HG02642 (cell line): ENCODE results near the gene REEP1.
A peak's percentile ranks its signal among the peaks of the same experiment; 100 is the strongest.

Source experiments
- ATAC-seq: cut with Tn5 transposase; IDR thresholded peaks from one replicate; pipeline ENCODE4 v1.9.1; 2021; ENCODE audit warnings: mild to moderate bottlenecking; ENCODE audit not compliant: unreplicated experiment, poor library complexity

Gene REEP1

DNA sequence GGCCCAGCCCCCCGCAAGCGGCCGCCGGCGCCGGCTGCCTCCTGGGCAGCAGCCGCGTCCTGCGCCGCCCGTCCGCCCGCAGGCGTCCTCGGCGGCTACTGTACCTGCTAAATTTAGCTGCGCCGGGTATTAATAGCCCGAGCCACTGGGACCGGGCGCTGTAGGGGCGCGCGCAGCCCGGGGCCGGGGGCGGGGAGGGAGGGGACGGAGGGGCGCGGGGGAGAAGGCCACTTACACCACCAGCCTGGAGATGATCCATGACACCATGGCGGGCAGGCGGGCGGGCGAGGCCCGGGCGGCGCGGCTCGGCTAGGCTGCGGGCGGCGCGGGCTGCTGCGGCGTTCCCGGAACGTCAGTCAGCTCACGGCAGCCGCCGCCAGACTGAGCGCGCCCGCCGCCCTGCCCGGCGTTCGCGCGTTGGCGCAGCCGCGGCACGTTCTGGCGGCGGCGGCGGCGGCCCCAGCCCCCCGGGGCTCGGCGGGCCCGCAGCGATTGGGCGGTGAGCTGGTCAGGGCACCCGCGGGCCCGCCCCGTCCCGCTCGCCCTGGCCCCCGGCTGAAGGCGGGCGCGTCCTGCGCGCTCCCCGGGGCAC is at the start of gene REEP1:
REEP1 (minus strand) TSS at position 383 of the 592 bp plus-strand sequence; CDS start at position 267, 116 bp downstream.
- ATAC-seq: peak; percentile 46

- no peak for ATAC-seq
Observed at GRCh38 chr2:86383844-86384243, 46.4 kb upstream of the REEP1 start.

- ATAC-seq: no peak
Observed at GRCh38 chr2:86382698-86383097, 45.3 kb upstream of the REEP1 start.

DNA sequence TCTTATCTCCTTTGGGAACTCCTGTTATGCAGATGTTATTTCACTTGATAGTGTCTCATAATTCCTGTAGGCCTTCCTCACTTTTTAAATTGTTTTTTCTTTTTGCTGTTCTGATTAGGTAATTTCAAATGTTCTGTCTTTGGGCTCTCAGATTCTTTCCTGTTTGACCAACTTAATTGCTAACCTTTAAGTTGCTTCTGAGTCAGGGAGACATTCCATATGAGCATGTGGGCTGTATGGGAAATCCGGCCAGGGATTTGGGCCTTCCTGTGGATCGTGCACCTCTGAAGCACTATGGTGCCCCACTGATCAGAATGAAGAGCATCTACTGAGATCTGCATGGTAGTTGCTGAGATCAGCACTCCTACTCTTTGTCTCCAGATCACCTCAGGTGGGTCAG is 44.7 kb upstream of the REEP1 start:
- ATAC-seq: no peak

- no peak for ATAC-seq
Observed at GRCh38 chr2:86378469-86378868, 41.0 kb upstream of the REEP1 start.

DNA sequence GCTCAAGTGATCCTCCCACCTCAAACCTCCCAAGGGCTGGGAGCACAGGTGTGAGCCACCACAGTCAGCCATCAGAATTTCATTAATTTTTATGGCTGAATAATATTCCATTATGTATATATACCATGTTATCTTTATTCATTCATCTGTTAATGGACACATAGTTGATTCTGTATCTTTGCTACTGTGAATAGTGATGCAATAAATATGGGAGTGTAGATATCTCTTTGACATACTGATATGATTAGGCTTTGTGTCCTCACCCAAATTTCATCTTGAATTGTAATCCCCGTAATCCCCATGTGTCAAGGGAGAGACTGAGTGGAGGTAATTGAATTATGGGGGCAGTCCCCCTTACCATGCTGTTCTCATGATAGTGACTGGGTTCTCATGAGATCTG is 38.2 kb upstream of the REEP1 start:
- no peak for ATAC-seq

GRCh38 chr2:86372641-86373502 is 35.4 kb upstream of the REEP1 start:
- no peak for ATAC-seq

DNA sequence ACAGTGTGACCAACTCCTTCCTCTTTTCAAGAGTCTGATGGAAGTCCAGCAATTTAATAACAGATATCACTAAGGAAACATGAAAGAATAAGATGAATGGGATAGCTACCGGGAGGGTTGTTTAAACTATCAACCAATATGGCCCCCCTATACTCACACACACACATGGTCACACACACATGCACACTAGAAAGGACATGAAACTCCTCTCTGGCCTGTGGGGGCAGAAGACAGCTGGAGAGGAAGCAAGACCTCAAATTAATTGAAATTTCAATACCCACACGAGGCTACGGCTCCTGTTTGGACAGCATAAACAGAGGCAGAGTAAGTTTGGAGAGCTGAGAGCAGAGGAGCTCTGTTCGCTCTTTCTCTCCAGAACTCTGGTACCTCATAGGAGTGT is 34.7 kb upstream of the REEP1 start:
- ATAC-seq: no peak

GRCh38 chr2:86371527-86371926 is 34.1 kb upstream of the REEP1 start:
- no peak for ATAC-seq

DNA sequence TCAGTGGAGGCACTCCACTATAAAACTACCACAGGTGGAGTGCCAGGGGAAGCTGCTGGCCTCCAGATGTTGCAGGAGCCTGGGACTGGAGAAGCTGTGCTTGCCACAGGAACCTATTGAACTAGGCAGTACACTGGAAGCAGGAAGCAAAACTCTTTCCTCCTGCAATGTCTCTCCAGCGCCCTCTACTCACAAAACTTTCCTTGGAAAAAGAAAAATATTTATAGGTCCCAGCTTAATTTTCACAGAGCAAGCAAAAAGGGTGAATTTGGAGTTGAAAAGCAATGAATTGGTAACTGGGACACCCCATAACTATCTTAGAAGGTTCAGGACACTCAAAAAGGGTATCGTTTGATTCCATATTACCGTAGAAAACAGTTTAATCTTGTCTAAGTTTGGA is 33.2 kb upstream of the REEP1 start:
- no peak for ATAC-seq

- ATAC-seq: no peak
Observed at GRCh38 chr2:86368161-86368824, 30.9 kb upstream of the REEP1 start.

DNA sequence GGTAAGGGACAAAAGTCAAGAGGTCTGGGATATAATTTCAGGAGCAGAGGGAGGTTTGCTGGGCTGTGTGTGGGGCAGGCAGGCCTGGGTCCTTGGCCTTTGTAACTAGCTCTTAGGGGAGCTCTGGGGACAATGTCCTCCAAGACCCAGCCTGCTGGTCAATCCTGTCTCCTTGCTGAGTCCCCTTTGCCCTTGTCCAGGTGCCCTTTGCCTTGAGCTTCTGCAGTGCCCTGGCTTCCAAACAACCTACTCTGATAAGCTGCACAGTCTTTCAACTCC is 30.0 kb upstream of the REEP1 start:
- ATAC-seq: no peak

DNA sequence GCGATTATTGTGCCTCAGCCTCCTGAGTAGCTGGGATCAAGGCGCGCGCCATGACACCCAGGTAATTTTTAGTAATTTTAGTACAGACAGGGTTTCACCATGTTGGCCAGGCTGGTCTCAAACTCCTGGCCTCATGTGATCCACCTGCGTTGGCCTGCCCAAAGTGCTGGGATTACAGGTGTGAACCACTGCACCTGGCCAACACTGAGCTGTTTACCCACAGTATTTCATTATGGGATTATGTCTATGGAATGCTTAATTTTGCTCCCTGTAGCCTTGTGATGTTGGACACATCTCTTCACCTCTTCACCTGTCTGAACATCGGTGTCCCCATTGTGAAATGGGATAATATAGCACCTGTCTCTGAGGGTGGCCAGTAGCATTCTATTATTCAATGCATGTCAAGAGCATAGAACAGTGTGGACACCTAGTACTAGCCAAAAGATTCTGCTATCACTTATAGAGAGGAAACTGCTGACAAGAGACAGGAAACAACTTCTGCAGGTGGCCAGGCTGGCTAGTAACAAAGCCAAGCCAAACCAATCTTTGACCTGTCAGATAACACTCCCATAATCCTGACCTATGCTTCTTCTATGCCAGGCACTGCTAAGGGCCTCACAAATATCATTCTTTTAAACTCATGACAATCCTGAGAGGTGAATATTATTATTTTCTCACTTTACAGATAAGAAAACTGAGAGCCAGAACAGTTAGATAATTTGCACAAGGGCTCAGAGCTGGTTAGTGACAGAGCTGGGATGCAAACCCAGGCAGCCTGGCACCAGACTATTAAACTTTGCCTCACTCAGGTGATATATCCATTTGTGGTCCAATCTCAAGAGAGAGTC is 29.4 kb upstream of the REEP1 start:
- no peak for ATAC-seq

GRCh38 chr2:86364894-86365293 is 27.5 kb upstream of the REEP1 start:
- no peak for ATAC-seq

DNA sequence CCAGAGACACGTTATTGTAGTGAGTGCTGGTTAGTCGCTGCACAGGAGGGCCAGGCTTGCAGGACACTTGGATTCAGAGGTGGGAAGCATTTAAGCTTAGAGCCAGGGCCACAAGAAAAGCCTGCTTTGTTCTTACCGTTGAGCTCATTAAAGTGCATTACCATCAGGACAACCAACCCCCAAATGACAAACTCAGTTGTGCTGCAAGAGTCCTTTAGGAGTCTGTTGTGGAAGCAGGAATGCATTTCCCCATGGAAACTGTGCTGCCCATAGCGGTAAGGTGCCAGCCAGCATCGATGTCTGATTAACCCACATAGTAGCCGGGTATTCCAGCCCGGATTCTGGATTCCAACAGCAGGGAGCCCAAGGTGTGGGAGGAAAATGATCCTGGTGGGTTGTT is 23.4 kb upstream of the REEP1 start:
- no peak for ATAC-seq

DNA sequence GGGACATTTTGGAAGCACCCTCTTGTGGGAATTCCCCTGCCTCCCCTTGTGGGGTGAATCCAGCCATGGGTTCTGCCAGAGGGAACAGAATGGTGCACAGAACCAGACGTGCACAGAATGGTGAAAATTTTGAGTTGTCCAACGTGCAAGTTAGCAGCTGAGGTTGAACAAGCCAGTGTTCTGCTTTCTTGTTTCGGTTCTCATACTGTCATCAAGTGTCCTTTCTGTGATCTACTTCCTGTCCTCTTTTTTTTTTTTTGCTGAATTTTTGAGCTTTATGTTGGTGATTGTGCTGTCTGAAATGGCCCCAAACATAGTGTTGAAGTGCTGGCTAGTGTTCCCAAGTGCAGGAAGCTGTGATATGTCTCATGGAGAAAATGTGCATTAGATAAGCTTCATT is 21.5 kb upstream of the REEP1 start:
- ATAC-seq: peak; percentile 68

DNA sequence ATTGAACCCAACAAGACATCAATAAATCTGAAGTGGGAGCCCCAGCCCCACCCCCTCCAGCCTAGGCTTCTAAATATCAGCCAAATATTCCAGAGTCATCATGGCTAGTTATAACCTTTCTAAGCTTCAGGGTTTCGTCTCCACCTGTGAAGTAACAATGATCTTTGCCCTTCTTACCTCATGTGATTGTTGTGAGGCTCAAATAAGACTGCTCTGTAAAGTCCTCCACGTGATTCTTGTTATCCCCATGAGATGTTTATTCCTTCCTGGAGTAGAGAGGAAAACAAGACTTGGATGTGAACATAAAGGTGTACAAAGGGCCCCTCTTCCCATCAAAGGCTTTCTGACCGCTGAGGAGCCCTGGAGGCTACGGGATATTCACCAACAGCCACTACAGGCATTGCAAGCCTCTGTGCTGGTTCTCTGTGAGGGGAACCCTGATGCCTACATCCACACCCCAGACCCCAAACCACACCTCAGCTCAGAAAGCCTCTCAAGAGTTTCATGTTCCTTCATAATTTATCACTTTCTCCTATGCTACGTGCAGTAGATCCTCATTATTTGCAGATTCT is 20.1 kb upstream of the REEP1 start:
- no peak for ATAC-seq

DNA sequence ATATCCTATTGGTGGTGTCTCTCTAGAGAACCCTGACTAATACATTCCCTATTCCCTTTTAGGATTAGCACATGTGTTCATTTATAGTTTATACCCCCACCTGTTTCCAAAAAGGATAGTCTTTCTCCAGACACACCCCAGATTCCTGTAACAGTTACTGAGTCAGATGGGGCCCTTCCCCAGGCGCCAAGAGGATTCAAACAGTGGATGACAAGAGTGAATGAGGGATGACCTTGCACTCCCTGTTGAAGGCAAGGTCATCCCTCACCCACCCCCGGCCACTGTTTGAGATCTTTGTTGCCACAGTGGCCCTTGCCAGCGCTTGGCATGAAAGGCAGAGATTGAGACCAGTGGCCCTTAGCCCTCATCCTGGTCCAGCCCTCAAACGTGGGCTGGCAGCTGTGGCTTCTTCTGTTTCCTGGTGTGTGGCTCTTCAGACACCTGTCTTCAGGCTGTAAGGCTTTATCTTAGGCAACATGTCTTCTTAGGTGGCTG is 15.3 kb upstream of the REEP1 start:
- no peak for ATAC-seq

DNA sequence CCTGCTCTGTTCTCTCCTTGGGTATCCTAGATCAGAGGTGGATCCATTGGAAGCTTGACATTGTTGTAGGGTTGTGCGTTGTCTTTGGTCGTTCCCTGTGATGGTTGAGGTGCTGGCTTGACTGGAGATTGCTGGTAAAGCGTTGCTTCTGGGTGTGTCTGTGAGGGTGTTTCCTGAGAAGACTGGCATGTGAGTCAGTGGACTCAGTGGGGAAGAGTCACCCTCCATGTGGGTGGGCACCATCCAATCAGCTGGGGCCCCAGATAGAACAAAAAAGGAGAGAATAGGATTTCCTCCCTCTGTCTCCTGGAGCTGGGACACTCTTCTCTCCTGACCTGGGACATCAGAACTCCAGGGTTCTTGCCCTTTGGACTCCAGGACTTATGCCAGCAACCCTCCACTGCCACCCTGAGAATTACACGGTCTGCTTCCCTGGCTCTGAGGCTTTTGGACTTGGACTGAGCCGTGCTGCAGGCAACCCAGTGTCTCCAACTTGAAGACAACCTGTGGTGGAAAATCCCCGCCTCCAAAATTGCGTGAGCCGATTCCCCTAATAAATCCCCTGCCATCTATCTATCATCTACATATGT is 14.8 kb upstream of the REEP1 start:
- no peak for ATAC-seq

DNA sequence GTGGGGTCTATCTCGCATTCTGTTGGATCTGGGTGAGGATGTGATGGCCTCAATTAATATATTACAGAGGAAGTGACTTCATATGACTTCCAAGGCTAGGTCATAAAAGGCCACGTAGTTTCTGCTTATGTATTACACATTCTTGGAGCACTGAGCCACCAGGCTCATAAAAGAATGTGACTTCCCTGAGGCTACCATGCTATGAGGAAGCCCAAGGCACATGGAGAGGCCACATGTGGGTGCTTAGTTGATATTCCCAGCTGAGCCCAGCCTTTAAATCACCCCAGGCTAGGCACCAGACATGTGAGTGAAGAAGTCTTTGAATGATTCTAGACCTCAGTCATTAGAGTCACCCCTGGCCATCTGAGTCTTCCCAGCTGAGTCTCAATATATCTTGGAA is 13.3 kb upstream of the REEP1 start:
- ATAC-seq: no peak
